ENCODE data around the gene NRGN.

NRGN gene

DNA sequence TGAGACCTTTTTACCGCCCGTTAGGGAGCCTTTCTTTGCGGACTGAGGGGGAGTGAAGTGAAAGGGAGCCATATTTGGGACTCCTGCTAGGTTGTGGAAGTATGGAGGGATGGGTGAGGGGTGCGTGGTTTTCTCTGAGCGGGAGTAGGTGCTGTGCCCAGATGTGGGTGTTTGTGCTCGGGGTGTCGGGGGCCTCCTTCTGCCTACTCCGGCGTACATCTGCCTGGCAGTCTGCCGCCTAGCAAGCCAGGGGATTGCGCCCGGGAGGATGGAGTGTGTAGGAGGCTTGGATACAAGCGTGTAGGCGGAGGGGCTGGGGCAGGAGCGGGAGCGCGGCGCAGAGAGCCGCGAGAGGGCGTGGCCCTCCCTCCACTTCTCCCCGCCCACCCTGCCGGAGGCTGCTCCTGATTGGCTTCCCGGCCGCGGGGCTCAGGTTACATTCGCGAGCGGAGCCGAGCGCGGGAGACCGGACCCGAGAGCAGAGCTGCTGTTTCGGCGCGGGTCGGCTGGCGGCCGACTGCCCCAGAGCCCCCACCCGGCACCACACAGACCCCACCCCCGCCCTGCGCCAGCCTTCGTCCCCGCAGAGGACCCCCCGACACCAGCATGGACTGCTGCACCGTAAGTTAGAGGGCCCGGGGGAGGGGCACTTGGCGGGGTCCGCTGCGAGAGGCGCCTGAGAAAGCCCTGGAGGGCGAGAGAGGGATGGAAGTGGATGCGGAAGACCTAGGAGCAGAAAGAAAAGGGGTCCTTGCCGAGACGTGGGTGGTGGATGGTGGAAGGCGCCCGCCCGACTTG, at the start of gene NRGN:
TSS of gene NRGN (plus strand) at position 464 of the 798 bp plus-strand sequence. CDS start at position 607, 143 bp downstream.
- DNase-seq (ENCODE audit: low read depth in 3 of 3) = peak; percentile 73 to 86 (median 76)

GRCh38 chr11:124693142-124693541, 46.6 kb upstream of the NRGN start:
- DNase-seq (ENCODE audit: low read depth in 3 of 3) = no peak

- DNase-seq (ENCODE audit: low read depth in 3 of 3) = no peak
These were observed 40.2 kb upstream of the NRGN start for GRCh38 chr11:124699547-124699946.

- no peak for DNase-seq (ENCODE audit: low read depth in 3 of 3)
These were observed 39.7 kb upstream of the NRGN start for GRCh38 chr11:124700028-124700427.

DNA sequence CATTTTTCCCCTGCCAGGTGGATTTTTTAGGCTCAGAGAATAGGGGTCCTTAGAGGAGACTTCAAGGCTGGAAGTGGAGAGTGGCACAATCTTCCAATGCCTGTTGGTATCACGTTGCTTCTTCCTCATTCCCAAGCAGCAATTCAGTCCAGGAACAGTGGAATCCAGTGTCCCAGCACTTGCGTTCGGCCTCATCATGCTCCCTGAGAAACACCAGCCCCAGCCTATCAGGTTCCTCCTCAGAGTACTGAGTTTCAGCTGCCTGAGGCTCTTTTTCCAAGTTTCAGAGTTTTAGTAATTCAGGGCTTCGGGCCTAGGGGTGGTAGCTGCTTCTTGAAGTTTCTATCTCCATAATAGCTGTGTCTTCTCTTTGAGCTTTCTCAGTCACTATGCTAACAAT, 31.9 kb upstream of the NRGN start:
- no peak for DNase-seq (ENCODE audit: low read depth in 3 of 3)

DNA sequence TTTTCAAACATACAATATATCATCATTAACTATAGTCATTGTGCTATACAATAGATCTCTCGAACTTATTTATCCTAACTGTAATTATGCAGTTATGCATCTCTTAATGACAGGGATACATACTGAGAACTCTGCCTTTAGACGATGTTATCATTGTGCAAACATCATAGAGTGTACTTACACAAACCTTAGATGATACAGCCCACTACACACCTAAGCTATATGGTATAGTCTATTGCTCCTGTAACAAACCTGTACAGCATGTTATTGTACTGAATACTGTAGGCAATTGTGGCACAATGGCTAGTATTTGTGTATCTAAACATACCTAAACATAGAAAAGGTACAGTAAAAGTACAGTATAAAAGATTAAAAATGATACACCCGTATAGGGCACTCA, 27.4 kb upstream of the NRGN start:
- DNase-seq (ENCODE audit: low read depth in 3 of 3) = no peak

- no peak for DNase-seq (ENCODE audit: low read depth in 3 of 3)
These were observed 23.2 kb upstream of the NRGN start for GRCh38 chr11:124716591-124716990.

- DNase-seq (ENCODE audit: low read depth in 3 of 3) = no peak
These were observed 22.3 kb upstream of the NRGN start for GRCh38 chr11:124717421-124717785.

GRCh38 chr11:124717786-124718651, 21.7 kb upstream of the NRGN start:
- no peak for DNase-seq (ENCODE audit: low read depth in 3 of 3)

DNA sequence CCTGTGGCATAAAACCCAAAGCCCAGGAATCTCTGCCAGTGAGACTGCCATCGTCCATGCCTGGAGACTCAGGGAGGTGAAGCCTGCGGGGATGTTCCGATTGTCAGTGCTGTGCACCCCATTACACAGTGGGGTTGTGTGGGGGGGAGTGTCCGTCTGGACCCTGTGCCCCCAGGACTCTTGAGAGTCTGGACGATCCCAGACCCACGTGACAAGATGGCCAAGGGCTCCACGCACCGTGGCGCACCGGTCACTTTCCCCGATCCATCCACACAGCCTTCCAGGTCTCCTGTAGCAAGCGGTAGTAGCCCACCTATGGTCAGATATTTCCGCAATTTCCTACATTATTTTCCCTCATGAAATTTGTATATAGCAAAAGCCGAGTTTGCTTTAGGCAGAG, 20.9 kb upstream of the NRGN start:
- DNase-seq (ENCODE audit: low read depth in 3 of 3) = no peak

GRCh38 chr11:124719534-124719933, 20.2 kb upstream of the NRGN start:
- DNase-seq (ENCODE audit: low read depth in 3 of 3) = no peak

- DNase-seq (ENCODE audit: low read depth in 3 of 3) = no peak
These were observed 17.6 kb upstream of the NRGN start for GRCh38 chr11:124722176-124722575.

DNA sequence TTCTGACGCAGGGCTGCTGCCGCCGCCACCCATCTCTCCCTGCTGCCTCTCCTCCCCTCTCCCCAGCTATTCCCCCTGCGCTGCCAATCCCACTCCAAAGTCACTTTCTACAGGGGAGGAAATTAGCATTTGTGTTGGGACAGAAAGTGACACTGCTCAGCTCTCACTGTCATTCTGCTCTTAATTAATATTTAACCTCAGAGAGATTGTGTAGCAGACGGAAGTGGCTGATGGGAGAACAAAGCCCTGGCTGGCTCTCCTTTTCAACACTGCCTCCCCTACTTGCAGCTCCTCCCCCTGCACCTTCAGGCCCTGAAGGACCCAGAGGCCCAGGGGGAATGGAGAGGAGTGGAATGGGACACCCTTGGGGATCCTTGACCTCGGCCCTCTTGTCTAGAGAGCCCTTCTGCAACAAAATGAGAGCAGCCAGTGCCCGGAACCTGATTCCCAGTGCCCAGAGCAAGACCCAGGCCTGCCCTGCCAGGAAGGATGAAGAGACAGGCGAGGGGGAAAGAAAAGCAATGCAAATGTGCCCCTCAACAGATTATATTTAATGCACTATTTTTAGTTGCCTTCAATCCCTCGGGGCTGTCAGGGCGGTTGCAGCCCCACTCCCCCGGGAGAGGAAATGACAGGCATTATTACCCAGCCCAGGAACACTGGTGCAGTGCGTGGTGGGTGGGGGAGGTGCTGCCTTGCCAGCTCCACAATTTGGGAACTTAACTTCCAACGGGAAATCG, 14.6 kb upstream of the NRGN start:
- no peak for DNase-seq (ENCODE audit: low read depth in 3 of 3)

DNA sequence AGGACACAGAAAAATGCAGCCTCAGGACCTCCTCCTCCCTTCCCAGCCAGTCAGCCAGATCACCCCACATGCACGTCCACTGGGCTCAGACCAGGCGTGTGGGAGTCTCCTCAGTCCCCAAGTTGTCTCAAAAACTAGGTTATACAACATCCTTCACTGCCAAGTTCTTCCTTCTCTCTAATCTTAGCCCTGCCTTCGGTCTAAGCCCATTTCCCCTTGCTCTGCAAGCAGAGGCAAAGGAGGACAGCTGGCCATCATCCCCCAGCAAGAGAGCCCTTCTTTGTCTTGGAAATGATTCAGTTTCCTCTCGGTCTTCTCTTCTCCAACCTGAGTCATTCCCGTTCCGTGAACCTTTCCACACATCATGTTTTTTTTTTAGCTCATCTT, 14.0 kb upstream of the NRGN start:
- DNase-seq (ENCODE audit: low read depth in 3 of 3) = no peak

- DNase-seq (ENCODE audit: low read depth in 3 of 3) = no peak
These were observed 12.3 kb upstream of the NRGN start for GRCh38 chr11:124727474-124727873.

- DNase-seq (ENCODE audit: low read depth in 3 of 3) = no peak
These were observed 11.6 kb upstream of the NRGN start for GRCh38 chr11:124728134-124728533.

- no peak for DNase-seq (ENCODE audit: low read depth in 3 of 3)
These were observed 10.2 kb upstream of the NRGN start for GRCh38 chr11:124729571-124729970.

- DNase-seq (ENCODE audit: low read depth in 3 of 3) = no peak
These were observed 7.5 kb upstream of the NRGN start for GRCh38 chr11:124732230-124732629.

GRCh38 chr11:124736736-124737135, 3.0 kb upstream of the NRGN start:
- no peak for DNase-seq (ENCODE audit: low read depth in 3 of 3)

- no peak for DNase-seq (ENCODE audit: low read depth in 3 of 3)
These were observed 2.0 kb upstream of the NRGN start for GRCh38 chr11:124737638-124738305.

GRCh38 chr11:124738713-124739478, 846 bp upstream of the NRGN start:
- DNase-seq (ENCODE audit: low read depth in 3 of 3) = no peak
